ENCODE data around the gene B4GALT7.
"Not testable (repeated sequence)": the region's sequence is repeated elsewhere in the genome, so short reads cannot be mapped to it uniquely, and the experiment has no call there.

- TF ChIP-seq POLR2AphosphoS5, POLR2A (IDR thresholded peaks at IDR 0.05): not testable (repeated sequence)
These were observed 35.0 kb downstream of the B4GALT7 start for GRCh38 chr5:177634912-177635311.
